ENCODE results near the gene SAFB.

GRCh38 chr19:5590151-5590864 is 32.6 kb upstream of the SAFB start:
- TF ChIP-seq CTCF (IDR thresholded peaks at IDR 0.05; ENCODE audit: low read depth, low read length), result no peak
- no peak for TF ChIP-seq EZH2phosphoT487 (IDR thresholded peaks at IDR 0.05; ENCODE audit: low read depth)
